OCI-M2 (cell line): Measurements from ENCODE around the gene STEAP4.
"Not testable (repeated sequence)": the region's sequence is repeated elsewhere in the genome, so short reads cannot be mapped to it uniquely, and the experiment has no call there.

ENCODE experiments used
- DNase-seq: peaks from one replicate; lab custom pipeline; 2025; ENCODE audit not compliant: unreplicated experiment; lab: John Stamatoyannopoulos, UW

STEAP4 gene

GRCh38 chr7:88269586-88269985, 37.1 kb downstream of the STEAP4 start:
- no peak for DNase-seq

- no peak for DNase-seq
Observed at GRCh38 chr7:88268858-88269257, 37.8 kb downstream of the STEAP4 start.

- no peak for DNase-seq
Observed at GRCh38 chr7:88268051-88268450, 38.6 kb downstream of the STEAP4 start.

- DNase-seq: no peak
Observed at GRCh38 chr7:88267421-88267820, 39.3 kb downstream of the STEAP4 start.

GRCh38 chr7:88264987-88265386, 41.7 kb downstream of the STEAP4 start:
- not testable (repeated sequence) for DNase-seq

GRCh38 chr7:88262562-88262961, 44.1 kb downstream of the STEAP4 start:
- DNase-seq: no peak

GRCh38 chr7:88260719-88261118, 46.0 kb downstream of the STEAP4 start:
- no peak for DNase-seq

- DNase-seq: no peak
Observed at GRCh38 chr7:88259656-88260380, 46.9 kb downstream of the STEAP4 start.

GRCh38 chr7:88258296-88258695, 48.4 kb downstream of the STEAP4 start:
- not testable (repeated sequence) for DNase-seq

GRCh38 chr7:88256906-88257305, 49.8 kb downstream of the STEAP4 start:
- no peak for DNase-seq

GRCh38 chr7:88254721-88255424, 51.8 kb downstream of the STEAP4 start:
- DNase-seq: no peak

- DNase-seq: no peak
Observed at GRCh38 chr7:88253640-88254039, 53.1 kb downstream of the STEAP4 start.

- DNase-seq: no peak
Observed at GRCh38 chr7:88244258-88244657, 62.4 kb downstream of the STEAP4 start.

- DNase-seq: peak; percentile 40
Observed at GRCh38 chr7:88243345-88243909, 63.3 kb downstream of the STEAP4 start.

GRCh38 chr7:88239852-88240251, 66.8 kb downstream of the STEAP4 start:
- no peak for DNase-seq

- no peak for DNase-seq
Observed at GRCh38 chr7:88233828-88234227, 72.9 kb downstream of the STEAP4 start.

GRCh38 chr7:88230646-88231045, 76.0 kb downstream of the STEAP4 start:
- DNase-seq: no peak

GRCh38 chr7:88229302-88229995, 77.2 kb downstream of the STEAP4 start:
- DNase-seq: no peak

- DNase-seq: no peak
Observed at GRCh38 chr7:88226886-88227516, 79.7 kb downstream of the STEAP4 start.

GRCh38 chr7:88226201-88226600, 80.5 kb downstream of the STEAP4 start:
- no peak for DNase-seq

- DNase-seq: no peak
Observed at GRCh38 chr7:88224601-88225275, 82.0 kb downstream of the STEAP4 start.
